H9 (cell line): ENCODE data around the gene C2CD4A. TPM values are rescaled to one million over a fixed set of nuclear protein-coding genes. Genes with fewer than 3 reads are reported as not detected.

Experiments used
- DNase-seq: peaks from one replicate; pipeline ENCODE4 v3.0.0-alpha.2; 2017
- H2AFZ ChIP-seq: one replicate; pipeline ENCODE4 v1.6.1; 2013; ENCODE audit warnings: mild to moderate bottlenecking, low read length, control low read depth, moderate library complexity
- H2AK5ac ChIP-seq: 2 replicates; pipeline ENCODE4 v1.6.1; 2013; ENCODE audit warnings: low read length, control low read depth, mixed read lengths; ENCODE audit not compliant: insufficient read length
- H2BK120ac ChIP-seq: one replicate; pipeline ENCODE4 v1.6.1; 2013; ENCODE audit warnings: low read depth, mild to moderate bottlenecking, low read length, control low read depth, inconsistent platforms; ENCODE audit not compliant: poor library complexity, severe bottlenecking
- H2BK12ac ChIP-seq: 2 replicates; pipeline ENCODE4 v1.6.1; 2013; ENCODE audit warnings: low read length, control low read depth, mixed read lengths, low read depth; ENCODE audit not compliant: insufficient read length
- H2BK15ac ChIP-seq: 2 replicates; pipeline ENCODE4 v1.6.1; 2013; ENCODE audit warnings: low read depth, low read length, control low read depth
- H2BK20ac ChIP-seq: one replicate; pipeline ENCODE4 v1.6.1; 2013; ENCODE audit warnings: low read depth, mild to moderate bottlenecking, low read length, control low read depth, inconsistent platforms; ENCODE audit not compliant: poor library complexity, severe bottlenecking
- H2BK5ac ChIP-seq: 2 replicates; pipeline ENCODE4 v1.6.1; 2013; ENCODE audit warnings: low read length, control low read depth, mixed read lengths; ENCODE audit not compliant: insufficient read length
- H3K14ac ChIP-seq: 2 replicates; pipeline ENCODE4 v1.6.1; 2013; ENCODE audit warnings: low read length, control low read depth; ENCODE audit not compliant: insufficient read depth
- H3K18ac ChIP-seq: 2 replicates; pipeline ENCODE4 v1.6.1; 2013; ENCODE audit warnings: low read depth, mild to moderate bottlenecking, mixed read lengths, low read length, control low read depth; ENCODE audit not compliant: insufficient read length
- H3K23ac ChIP-seq: 2 replicates; pipeline ENCODE4 v1.6.1; 2013; ENCODE audit warnings: low read length, control low read depth, mixed read lengths, low read depth; ENCODE audit not compliant: insufficient read length
- H3K23me2 ChIP-seq: 2 replicates; pipeline ENCODE4 v1.6.1; 2013; ENCODE audit warnings: low read depth, mild to moderate bottlenecking, mixed read lengths, low read length, control low read depth; ENCODE audit not compliant: insufficient read length, poor library complexity, severe bottlenecking
- H3K27ac ChIP-seq: 2 replicates; pipeline ENCODE4 v1.5.1; 2013; ENCODE audit warnings: low read length, control low read depth, mixed read lengths, low read depth; ENCODE audit not compliant: insufficient read length
- H3K27me3 ChIP-seq: 2 replicates; pipeline ENCODE4 v1.6.1; 2013; ENCODE audit warnings: low read length, control low read depth, inconsistent platforms; ENCODE audit not compliant: insufficient read depth
- H3K4ac ChIP-seq: 2 replicates; pipeline ENCODE4 v1.6.1; 2013; ENCODE audit warnings: low read depth, mild to moderate bottlenecking, control low read depth, inconsistent platforms, low read length, moderate library complexity
- H3K4me1 ChIP-seq: 2 replicates; pipeline ENCODE4 v1.6.1; 2013; ENCODE audit warnings: low read length, control low read depth, inconsistent platforms; ENCODE audit not compliant: insufficient read depth
- H3K4me2 ChIP-seq: 2 replicates; pipeline ENCODE4 v1.6.1; 2013; ENCODE audit warnings: low read length, control low read depth, mixed read lengths; ENCODE audit not compliant: insufficient read length, insufficient read depth
- H3K56ac ChIP-seq: 2 replicates; pipeline ENCODE4 v1.6.1; 2013; ENCODE audit warnings: low read depth, mild to moderate bottlenecking, mixed read lengths, low read length, control low read depth; ENCODE audit not compliant: insufficient read length
- H3K79me1 ChIP-seq: 2 replicates; pipeline ENCODE4 v1.6.1; 2013; ENCODE audit warnings: low read depth, mild to moderate bottlenecking, moderate library complexity, low read length, control low read depth, inconsistent platforms; ENCODE audit not compliant: insufficient read depth, poor library complexity, severe bottlenecking
- H3K79me2 ChIP-seq: 2 replicates; pipeline ENCODE4 v1.6.1; 2013; ENCODE audit warnings: low read length, control low read depth, inconsistent platforms; ENCODE audit not compliant: insufficient read depth
- H3K9ac ChIP-seq: 2 replicates; pipeline ENCODE4 v1.6.1; 2013; ENCODE audit warnings: low read length, control low read depth, mixed read lengths; ENCODE audit not compliant: insufficient read length; ENCODE audit errors: extremely low read depth
- H3K9me3 ChIP-seq: one replicate; pipeline ENCODE4 v1.6.1; 2013; ENCODE audit warnings: low read depth, low read length, inconsistent platforms; ENCODE audit not compliant: control insufficient read depth
- H3T11ph ChIP-seq: one replicate; pipeline ENCODE4 v1.6.1; 2013; ENCODE audit warnings: mild to moderate bottlenecking, low read length, control low read depth, inconsistent platforms
- H4K20me1 ChIP-seq: one replicate; pipeline ENCODE4 v1.6.1; 2013; ENCODE audit not compliant: control insufficient read depth, insufficient read length, insufficient read depth
- H4K5ac ChIP-seq: 2 replicates; pipeline ENCODE4 v1.6.1; 2013; ENCODE audit warnings: low read depth, mild to moderate bottlenecking, mixed read lengths, low read length, control low read depth; ENCODE audit not compliant: insufficient read length
- H4K8ac ChIP-seq: replicated peaks from 2 replicates; pipeline ENCODE4 v1.6.1; 2013; ENCODE audit warnings: low read length, control low read depth, mixed read lengths, low read depth; ENCODE audit not compliant: insufficient read length
- H4K91ac ChIP-seq: 2 replicates; pipeline ENCODE4 v1.6.1; 2013; ENCODE audit warnings: low read depth, mild to moderate bottlenecking, moderate library complexity, mixed read lengths, low read length, control low read depth; ENCODE audit not compliant: insufficient read length
- H3K27ac Mint-ChIP-seq, 3 experiments: 2 replicates in 2 of 3; 3 replicates in 1 of 3; pipeline ENCODE4 v1.8.0; 2020 to 2021; ENCODE audit warnings: mixed read lengths in 3 of 3, mild to moderate bottlenecking in 1 of 3, moderate library complexity in 1 of 3
- H3K27me3 Mint-ChIP-seq: 2 replicates; pipeline ENCODE4 v1.8.0; 2021; ENCODE audit warnings: low read depth, mild to moderate bottlenecking, moderate library complexity, mixed read lengths
- H3K36me3 Mint-ChIP-seq, 3 experiments: 2 replicates in 2 of 3; 3 replicates in 1 of 3; pipeline ENCODE4 v1.8.0; 2020 to 2021; ENCODE audit warnings: low read depth in 3 of 3, mixed read lengths in 3 of 3; ENCODE audit not compliant: insufficient read depth in 1 of 3
- H3K4me1 Mint-ChIP-seq, 2 experiments: 2 replicates each; pipeline ENCODE4 v1.8.0; 2020; ENCODE audit warnings: mixed read lengths in 2 of 2
- H3K4me3 Mint-ChIP-seq, 2 experiments: 2 replicates in 1 of 2; 3 replicates in 1 of 2; pipeline ENCODE4 v1.8.0; 2020 to 2021; ENCODE audit warnings: mild to moderate bottlenecking in 2 of 2, mixed read lengths in 2 of 2, moderate library complexity in 1 of 2
- H3K9me3 Mint-ChIP-seq, 2 experiments: 2 replicates in 1 of 2; 3 replicates in 1 of 2; pipeline ENCODE4 v1.8.0; 2020; ENCODE audit warnings: mild to moderate bottlenecking in 2 of 2, mixed read lengths in 2 of 2, moderate library complexity in 1 of 2
- WGBS: extraction: QIAGEN DNeasy Blood & Tissue Kit; methylation state at CpG from one replicate; pipeline ENCODE4 v1.1.7; 2013; ENCODE audit warnings: missing lambda C conversion rate, low lambda C conversion rate, mixed read lengths; ENCODE audit not compliant: insufficient read length; ENCODE audit errors: extremely low coverage; 5-methylcytosine and 5-hydroxymethylcytosine counted together
- total RNA-seq: library from RNA; stranded (reverse); gene quantifications from 2 replicates; pipeline ENCODE4 v1.2.1, GENCODE V29; 2021
- TF ChIP-seq, protein P1 (sequence below): fragments of 200-600 bp; sonication (generic); conservative IDR thresholded peaks from 3 replicates; pipeline ENCODE4 v1.8.0; 2021; ENCODE audit warnings: antibody characterized with exemption, mild to moderate bottlenecking

C2CD4A gene
- total RNA-seq, 1 experiment from 2014 or later, result not detected

DNA sequence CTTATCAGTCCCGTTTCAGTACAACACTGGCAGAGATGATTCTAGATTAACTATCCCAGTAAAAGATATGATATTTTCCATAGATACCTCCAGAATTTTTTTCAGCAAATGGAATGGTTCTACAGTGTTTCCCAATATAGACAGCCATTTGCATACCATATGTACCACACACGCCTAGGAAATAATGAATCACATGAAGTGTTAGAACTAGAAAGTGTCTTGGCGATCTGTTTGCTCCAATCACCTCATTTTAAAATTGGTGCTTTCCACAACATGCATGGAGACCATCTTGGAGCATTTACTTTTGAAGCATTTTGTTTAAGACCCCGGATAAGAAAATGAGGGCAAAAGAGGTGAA is 2.0 kb downstream of the C2CD4A start:
- Histone ChIP-seq H2BK12ac (no peak overlapping the region), H3K56ac (no peak overlapping the region), H3K23me2 (peaks cover 17% of the 10 kb centered on the region), H3K14ac (no peak overlapping the region), H4K20me1 (no peaks in the 10 kb centered on the region), H3K18ac (no peak overlapping the region), H4K5ac (no peak overlapping the region), H2AFZ (no peak overlapping the region), H3K4me1 (no peaks in the 10 kb centered on the region; the same call in 1 of the 2 replicates), H3K79me1 (no peaks in the 10 kb centered on the region), H3K27me3 (peaks cover 18% of the 10 kb centered on the region), H3K4ac (no peak overlapping the region), H2BK5ac (no peak overlapping the region), H2BK20ac (no peak overlapping the region), H3K4me2 (no peak overlapping the region), H3T11ph (no peak overlapping the region), H2BK15ac (no peak overlapping the region), H3K9me3 (no peaks in the 10 kb centered on the region), H3K23ac (no peak overlapping the region), H4K91ac (no peak overlapping the region), H3K27ac (no peak overlapping the region), H3K9ac (no peak overlapping the region), H4K8ac (no peak overlapping the region), H2AK5ac (no peak overlapping the region), H2BK120ac (no peak overlapping the region), H3K79me2 (no peaks in the 10 kb centered on the region)
- no peak for DNase-seq
- no peak overlapping the region for H3K27ac Mint-ChIP-seq
- no CpG with 5 or more reads among the region's 4 CpGs for WGBS
- no peaks in the 10 kb centered on the region; a peak in 1 of 5 replicates for H3K9me3 Mint-ChIP-seq
- TF ChIP-seq, protein P1, sequence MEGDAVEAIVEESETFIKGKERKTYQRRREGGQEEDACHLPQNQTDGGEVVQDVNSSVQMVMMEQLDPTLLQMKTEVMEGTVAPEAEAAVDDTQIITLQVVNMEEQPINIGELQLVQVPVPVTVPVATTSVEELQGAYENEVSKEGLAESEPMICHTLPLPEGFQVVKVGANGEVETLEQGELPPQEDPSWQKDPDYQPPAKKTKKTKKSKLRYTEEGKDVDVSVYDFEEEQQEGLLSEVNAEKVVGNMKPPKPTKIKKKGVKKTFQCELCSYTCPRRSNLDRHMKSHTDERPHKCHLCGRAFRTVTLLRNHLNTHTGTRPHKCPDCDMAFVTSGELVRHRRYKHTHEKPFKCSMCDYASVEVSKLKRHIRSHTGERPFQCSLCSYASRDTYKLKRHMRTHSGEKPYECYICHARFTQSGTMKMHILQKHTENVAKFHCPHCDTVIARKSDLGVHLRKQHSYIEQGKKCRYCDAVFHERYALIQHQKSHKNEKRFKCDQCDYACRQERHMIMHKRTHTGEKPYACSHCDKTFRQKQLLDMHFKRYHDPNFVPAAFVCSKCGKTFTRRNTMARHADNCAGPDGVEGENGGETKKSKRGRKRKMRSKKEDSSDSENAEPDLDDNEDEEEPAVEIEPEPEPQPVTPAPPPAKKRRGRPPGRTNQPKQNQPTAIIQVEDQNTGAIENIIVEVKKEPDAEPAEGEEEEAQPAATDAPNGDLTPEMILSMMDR, result no peak
- H3K27me3 Mint-ChIP-seq, result peaks cover 62% of the 10 kb centered on the region
- H3K4me3 Mint-ChIP-seq, result peak overlapping the region; percentile 40 to 74; a peak in 4 of 5 replicates
- no peaks in the 10 kb centered on the region for H3K36me3 Mint-ChIP-seq
- H3K4me1 Mint-ChIP-seq, result peaks cover 16 to 18% of the 10 kb centered on the region in 2 experiments
